NCI-H187 treated with DMSO at 0.1 percent for 48 hours (cell line): ENCODE results near the gene PRLH.

Experiments
- DNase-seq: peaks from one replicate; lab custom pipeline; 2025; lab: John Stamatoyannopoulos, UW

The PRLH gene

DNA sequence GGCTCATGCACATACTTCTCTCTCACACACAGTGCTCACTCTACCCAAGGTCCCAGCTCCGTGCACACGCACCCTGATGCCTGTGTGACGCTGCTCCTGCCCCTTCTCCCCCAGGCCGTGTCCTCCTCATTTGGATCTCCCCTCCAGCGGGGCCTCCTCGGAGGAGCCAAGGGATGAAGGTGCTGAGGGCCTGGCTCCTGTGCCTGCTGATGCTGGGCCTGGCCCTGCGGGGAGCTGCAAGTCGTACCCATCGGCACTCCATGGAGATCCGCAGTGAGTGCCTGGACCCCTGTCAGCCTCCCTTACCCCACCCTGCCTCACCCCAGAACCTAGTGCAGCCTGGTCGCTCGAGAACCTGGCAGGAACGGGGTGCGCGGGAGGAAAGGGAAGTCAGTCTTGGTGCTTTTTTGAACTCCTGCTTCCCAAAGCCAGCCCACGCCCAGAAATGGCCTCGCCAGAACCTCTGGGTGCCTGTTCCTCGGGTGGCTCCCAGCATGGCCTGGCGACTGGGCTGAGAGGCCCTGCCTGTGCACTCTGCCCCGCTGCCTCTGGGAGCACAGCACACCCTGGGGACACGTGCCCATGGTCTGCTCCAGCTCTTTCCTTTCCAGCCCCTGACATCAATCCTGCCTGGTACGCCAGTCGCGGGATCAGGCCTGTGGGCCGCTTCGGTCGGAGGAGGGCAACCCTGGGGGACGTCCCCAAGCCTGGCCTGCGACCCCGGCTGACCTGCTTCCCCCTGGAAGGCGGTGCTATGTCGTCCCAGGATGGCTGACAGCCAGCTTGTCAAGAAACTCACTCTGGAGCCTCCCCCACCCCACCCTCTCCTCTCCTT lies at the start of gene PRLH:
TSS of gene PRLH (plus strand) at position 174 of the 835 bp plus-strand sequence. CDS start at position 174, 0 bp downstream.
- DNase-seq: no peak

- DNase-seq: no peak
These were observed 49.2 kb upstream of the PRLH start for GRCh38 chr2:237517163-237517562.

DNA sequence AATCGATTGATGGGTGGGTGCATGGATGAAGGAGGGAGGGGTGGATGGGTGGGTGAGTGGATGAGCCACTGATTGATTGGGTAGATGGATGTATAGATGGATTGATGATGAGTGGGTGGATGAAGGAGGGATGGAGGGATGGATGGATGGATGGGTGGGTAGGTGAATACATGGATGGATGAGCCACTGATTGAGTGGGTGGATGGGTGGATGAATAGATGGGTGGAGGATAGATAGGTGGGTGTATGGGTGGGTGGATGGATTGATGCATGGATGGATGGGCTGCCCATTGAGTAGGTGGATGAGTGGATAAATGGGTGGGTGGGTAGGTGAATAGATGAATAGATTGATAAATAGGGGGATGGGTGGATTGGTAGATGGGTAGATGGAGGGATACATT lies 48.4 kb upstream of the PRLH start:
- no peak for DNase-seq

DNA sequence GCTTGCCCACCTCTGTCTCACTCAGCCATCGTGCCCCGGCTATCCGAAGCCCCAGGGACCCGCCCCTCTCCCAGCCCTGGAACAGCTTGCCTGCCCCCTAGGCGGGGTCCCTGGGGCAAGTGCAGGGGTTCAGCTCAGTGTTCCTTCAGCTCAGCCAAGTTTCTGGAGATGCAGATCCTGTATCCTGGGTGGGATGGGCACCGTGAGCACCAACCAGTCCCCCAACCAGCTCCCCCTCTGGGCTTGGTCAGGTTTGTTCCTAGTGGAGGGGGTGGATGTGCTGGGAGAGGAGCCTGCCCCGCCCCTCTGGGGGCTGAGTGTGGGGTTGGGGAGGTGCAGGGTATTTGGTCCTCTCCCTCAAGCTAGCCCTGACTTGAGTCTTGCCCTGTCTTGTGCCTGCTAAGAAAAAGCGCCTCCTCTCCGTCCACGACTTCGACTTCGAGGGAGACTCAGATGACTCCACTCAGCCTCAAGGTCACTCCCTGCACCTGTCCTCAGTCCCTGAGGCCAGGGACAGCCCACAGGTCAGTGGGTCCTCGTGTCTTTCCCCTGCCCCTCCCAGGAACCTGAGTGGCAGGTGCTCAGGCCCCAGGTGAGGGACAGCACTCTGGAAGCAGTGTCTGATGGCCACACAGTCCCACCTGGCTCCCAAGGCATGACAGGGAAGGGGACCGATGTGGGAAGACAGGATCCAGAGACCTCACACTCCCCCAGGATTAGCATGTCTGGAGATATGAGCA lies 46.7 kb upstream of the PRLH start:
- DNase-seq: no peak

GRCh38 chr2:237520290-237520689 lies 46.1 kb upstream of the PRLH start:
- DNase-seq: no peak

GRCh38 chr2:237524631-237525030 lies 41.7 kb upstream of the PRLH start:
- no peak for DNase-seq

DNA sequence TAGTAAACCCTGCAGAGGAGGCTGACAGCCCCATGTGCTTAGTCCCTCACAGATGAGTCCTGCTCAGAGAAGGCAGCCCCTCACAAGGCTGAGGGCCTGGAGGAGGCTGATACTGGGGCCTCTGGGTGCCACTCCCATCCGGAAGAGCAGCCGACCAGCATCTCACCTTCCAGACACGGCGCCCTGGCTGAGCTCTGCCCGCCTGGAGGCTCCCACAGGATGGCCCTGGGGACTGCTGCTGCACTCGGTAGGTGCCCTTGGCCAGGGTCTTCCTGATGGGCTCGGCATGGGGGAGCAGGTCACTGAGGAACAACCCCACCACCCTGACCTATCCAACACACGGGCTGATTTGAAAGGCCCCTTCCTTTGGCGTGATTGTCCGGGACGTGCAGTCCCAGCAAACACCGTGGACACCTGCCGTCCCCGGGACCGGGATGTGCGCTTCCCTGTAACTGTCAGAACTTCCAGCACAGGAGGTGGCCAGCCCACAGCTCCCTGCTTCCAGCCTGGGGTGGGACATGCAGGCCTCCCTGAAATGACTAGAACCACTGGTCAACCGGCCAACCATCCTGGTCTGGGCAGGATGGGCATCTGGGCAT lies 40.7 kb upstream of the PRLH start:
- DNase-seq: no peak

- no peak for DNase-seq
These were observed 39.1 kb upstream of the PRLH start for GRCh38 chr2:237527233-237527632.

- no peak for DNase-seq
These were observed 38.6 kb upstream of the PRLH start for GRCh38 chr2:237527766-237528165.

DNA sequence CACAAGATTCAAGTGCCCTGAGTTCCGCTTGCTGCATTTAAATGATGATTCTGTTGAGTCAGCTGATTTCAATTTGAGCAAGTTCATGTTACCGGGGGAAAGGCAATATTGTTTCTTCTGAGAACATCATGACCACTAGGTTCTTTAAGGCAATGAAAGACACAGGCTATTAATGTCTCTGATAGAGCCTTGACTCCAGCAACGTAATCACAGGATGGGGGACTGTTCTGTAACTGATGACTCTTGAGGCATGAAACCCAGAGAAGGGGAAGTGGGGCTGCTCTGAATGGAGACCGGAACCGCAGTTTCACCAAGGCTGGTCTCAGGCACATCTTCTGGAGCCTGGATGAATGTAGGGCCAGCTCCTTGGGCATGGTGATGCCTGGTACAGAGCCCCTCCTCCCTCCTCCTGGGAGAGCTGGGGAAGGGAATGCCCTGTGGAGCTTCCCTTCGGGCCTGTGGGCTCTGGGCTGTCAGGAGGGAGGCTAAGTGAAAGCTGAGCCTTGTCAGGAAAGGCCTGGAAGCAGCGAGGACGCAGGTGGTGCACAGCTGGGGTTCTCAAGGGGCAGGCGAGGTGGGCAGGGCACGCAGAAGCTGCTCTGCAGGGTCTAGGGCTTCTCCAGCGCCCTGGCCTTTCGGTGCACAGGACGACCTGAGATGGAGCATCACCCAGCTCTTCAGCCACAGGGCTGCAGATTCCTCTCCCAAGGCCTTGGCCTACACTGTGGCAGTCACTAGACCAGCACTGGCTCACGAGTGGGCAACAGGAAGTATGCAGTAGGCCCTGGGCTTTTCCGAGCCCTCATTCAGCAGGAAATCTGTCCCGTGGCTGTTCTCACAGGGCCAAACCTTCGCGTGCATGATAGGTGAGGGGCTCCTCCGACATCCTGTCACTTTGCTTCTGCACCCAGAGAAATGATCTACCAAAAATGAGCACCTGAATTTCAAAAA lies 36.6 kb upstream of the PRLH start:
- no peak for DNase-seq

GRCh38 chr2:237530472-237531433 lies 35.6 kb upstream of the PRLH start:
- no peak for DNase-seq

GRCh38 chr2:237532160-237532559 lies 34.2 kb upstream of the PRLH start:
- DNase-seq: no peak

DNA sequence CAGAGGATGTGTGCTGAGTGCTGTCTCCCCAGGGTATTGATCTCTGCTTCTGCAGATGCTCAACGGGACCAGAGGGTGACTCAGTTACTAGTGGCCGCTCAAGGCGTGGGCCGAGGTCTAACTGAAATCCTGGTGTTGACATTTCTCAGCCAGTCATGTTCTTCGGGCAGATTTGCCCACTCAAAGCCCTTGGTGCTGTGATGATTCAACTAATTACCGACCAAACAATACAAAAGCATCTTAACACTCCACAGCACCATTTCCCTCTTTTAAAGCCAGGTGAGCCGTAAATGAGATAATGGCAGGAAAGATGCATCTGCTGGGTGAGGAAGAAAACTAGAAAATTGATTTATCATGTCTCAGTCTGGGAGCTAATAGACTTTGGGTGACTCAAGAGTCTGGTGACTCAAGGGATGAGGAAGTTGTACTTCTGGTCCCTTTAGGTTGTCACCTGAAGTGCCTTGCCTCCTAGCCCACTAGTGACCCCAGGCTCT lies 32.7 kb upstream of the PRLH start:
- DNase-seq: peak; percentile 69

DNA sequence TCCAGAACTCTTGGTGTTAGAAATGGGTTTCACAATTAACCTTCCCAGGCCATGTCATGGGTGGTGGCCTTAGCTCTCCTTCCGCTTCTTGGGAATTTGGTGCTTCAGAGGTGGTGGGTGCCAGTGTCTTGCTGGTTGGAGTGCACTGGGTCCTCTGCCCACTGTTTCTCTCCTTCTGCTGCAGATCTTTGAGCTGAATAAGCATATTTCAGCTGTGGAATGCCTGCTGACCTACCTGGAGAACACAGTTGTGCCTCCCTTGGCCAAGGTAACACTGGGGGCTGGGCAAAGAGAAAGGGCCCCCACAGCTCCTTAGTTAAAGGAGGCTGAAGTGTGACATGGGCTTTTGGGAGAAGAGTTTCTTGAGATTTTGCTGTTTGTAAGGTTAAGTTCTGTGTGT lies 32.0 kb upstream of the PRLH start:
- no peak for DNase-seq

GRCh38 chr2:237535385-237536082 lies 30.8 kb upstream of the PRLH start:
- no peak for DNase-seq

DNA sequence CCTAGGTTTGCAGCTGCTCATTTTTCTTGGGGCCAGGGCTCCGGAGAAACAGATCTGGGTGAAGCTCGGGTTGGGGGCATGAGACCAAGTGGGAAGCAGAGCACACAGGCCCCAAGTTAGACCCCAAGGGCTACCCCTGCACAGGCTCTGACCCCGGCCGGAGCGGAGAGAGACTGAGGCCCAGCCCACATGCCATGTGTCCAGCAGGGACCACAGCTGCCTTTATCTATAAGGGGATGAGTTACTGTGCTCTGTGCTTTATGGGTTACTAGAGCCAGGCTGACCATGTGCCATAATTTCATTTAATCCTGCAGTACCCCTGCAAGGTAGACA lies 30.3 kb upstream of the PRLH start:
- DNase-seq: no peak

DNA sequence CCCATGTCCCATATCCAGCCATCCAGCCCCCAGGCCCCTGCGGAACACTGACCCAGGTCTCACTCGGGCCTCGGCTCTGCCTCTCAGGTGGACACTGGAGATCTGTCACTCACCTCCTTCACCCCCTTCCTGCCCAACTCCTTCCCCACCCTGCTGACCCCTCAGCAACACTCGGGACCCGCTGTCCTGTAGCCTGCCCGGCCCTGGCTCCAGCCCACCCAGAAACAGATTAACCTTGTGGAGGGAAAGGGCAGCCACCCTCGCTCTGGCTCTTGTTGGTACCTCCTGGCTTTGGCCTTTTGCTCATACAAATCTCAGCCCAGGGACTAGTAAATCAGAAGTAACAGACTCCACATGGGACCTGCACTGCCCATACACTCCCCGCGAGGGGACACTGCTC lies 29.8 kb upstream of the PRLH start:
- no peak for DNase-seq

- no peak for DNase-seq
These were observed 28.2 kb upstream of the PRLH start for GRCh38 chr2:237538001-237538720.

DNA sequence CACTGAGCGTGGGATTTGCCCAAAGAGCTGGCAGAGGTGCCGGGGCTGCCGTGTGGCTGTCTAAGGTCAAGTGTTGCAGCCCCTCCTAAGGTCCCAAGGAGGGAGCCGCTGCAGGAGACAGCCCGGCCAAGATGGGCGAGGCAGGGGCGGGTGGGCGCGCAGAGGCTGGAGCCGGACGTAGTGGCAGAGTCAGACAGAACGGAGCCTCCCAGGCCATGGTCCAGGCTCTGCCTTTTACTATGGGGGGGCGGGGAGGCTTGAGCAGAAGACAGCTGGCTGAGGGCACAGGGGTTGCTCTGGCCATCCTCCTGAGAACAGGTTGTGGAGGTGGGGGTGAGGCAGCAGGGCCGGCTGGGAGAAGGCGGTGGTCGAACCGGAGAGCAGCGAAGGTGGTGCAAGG lies 27.5 kb upstream of the PRLH start:
- no peak for DNase-seq
